ENCODE results near the gene ARHGEF6.
"Not testable (repeated sequence)": the region's sequence is repeated elsewhere in the genome, so short reads cannot be mapped to it uniquely, and the experiment has no call there.

ARHGEF6 gene

GRCh38 chrX:136781180-136781797 lies 557 bp upstream of the ARHGEF6 start:
- Histone ChIP-seq H3K36me3 (ENCODE audit: insufficient read depth, low read length) (no peaks in the 10 kb centered on the region), H3K4me3 (ENCODE audit: low read length) (peak overlapping the region; percentile 65), H3K9ac (ENCODE audit: low read depth, low read length) (peak overlapping the region; percentile 67), H3K4me1 (ENCODE audit: control insufficient read depth, insufficient read depth, low read length) (peaks cover 13% of the 10 kb centered on the region), H3K9me3 (replicated peaks; ENCODE audit: low read length) (no peaks in the 10 kb centered on the region), H3K27me3 (ENCODE audit: control insufficient read depth, insufficient read depth, low read length) (no peaks in the 10 kb centered on the region), H3K4me2 (ENCODE audit: low read length) (peak overlapping the region; percentile 82)

GRCh38 chrX:136780241-136780640 lies 491 bp downstream of the ARHGEF6 start:
- H3K4me2 ChIP-seq (ENCODE audit: low read length): peak overlapping the region; percentile 82
- no peaks in the 10 kb centered on the region for H3K27me3 ChIP-seq (ENCODE audit: control insufficient read depth, insufficient read depth, low read length)
- H3K9me3 ChIP-seq (replicated peaks; ENCODE audit: low read length): no peaks in the 10 kb centered on the region
- peak overlapping the region; percentile 67 for H3K9ac ChIP-seq (ENCODE audit: low read depth, low read length)
- peak overlapping the region; percentile 65 for H3K4me3 ChIP-seq (ENCODE audit: low read length)
- H3K4me1 ChIP-seq (ENCODE audit: control insufficient read depth, insufficient read depth, low read length): peaks cover 13% of the 10 kb centered on the region
- no peaks in the 10 kb centered on the region for H3K36me3 ChIP-seq (ENCODE audit: insufficient read depth, low read length)

- H3K9ac ChIP-seq (ENCODE audit: low read depth, low read length): peak overlapping the region; percentile 67
- H3K9me3 ChIP-seq (replicated peaks; ENCODE audit: low read length): no peaks in the 10 kb centered on the region
- no peaks in the 10 kb centered on the region for H3K27me3 ChIP-seq (ENCODE audit: control insufficient read depth, insufficient read depth, low read length)
- H3K4me3 ChIP-seq (ENCODE audit: low read length): peak overlapping the region; percentile 65
- H3K36me3 ChIP-seq (ENCODE audit: insufficient read depth, low read length): no peaks in the 10 kb centered on the region
- peaks cover 13% of the 10 kb centered on the region for H3K4me1 ChIP-seq (ENCODE audit: control insufficient read depth, insufficient read depth, low read length)
- H3K4me2 ChIP-seq (ENCODE audit: low read length): peak overlapping the region; percentile 82
These were observed 1.4 kb downstream of the ARHGEF6 start for GRCh38 chrX:136779346-136779781.

- no peaks in the 10 kb centered on the region for H3K36me3 ChIP-seq (ENCODE audit: insufficient read depth, low read length)
- H3K27me3 ChIP-seq (ENCODE audit: control insufficient read depth, insufficient read depth, low read length): no peaks in the 10 kb centered on the region
- H3K4me2 ChIP-seq (ENCODE audit: low read length): peak overlapping the region; percentile 82
- no peak overlapping the region for H3K4me3 ChIP-seq (ENCODE audit: low read length)
- no peak overlapping the region for H3K9ac ChIP-seq (ENCODE audit: low read depth, low read length)
- peaks cover 13% of the 10 kb centered on the region for H3K4me1 ChIP-seq (ENCODE audit: control insufficient read depth, insufficient read depth, low read length)
- H3K9me3 ChIP-seq (replicated peaks; ENCODE audit: low read length): no peaks in the 10 kb centered on the region
These were observed 1.8 kb downstream of the ARHGEF6 start for GRCh38 chrX:136778916-136779315.

GRCh38 chrX:136778020-136778419 lies 2.7 kb downstream of the ARHGEF6 start:
- no peaks in the 10 kb centered on the region for H3K27me3 ChIP-seq (ENCODE audit: control insufficient read depth, insufficient read depth, low read length)
- H3K4me3 ChIP-seq (ENCODE audit: low read length): no peak overlapping the region
- H3K9ac ChIP-seq (ENCODE audit: low read depth, low read length): no peak overlapping the region
- no peaks in the 10 kb centered on the region for H3K9me3 ChIP-seq (replicated peaks; ENCODE audit: low read length)
- no peaks in the 10 kb centered on the region for H3K36me3 ChIP-seq (ENCODE audit: insufficient read depth, low read length)
- peaks cover 13% of the 10 kb centered on the region for H3K4me1 ChIP-seq (ENCODE audit: control insufficient read depth, insufficient read depth, low read length)
- no peak overlapping the region for H3K4me2 ChIP-seq (ENCODE audit: low read length)

- Histone ChIP-seq H3K36me3 (ENCODE audit: insufficient read depth, low read length) (no peaks in the 10 kb centered on the region), H3K9me3 (replicated peaks; ENCODE audit: low read length) (no peaks in the 10 kb centered on the region), H3K9ac (ENCODE audit: low read depth, low read length) (no peak overlapping the region), H3K4me3 (ENCODE audit: low read length) (no peak overlapping the region), H3K4me2 (ENCODE audit: low read length) (no peak overlapping the region), H3K4me1 (ENCODE audit: control insufficient read depth, insufficient read depth, low read length) (peaks cover 3% of the 10 kb centered on the region), H3K27me3 (ENCODE audit: control insufficient read depth, insufficient read depth, low read length) (no peaks in the 10 kb centered on the region)
These were observed 7.1 kb downstream of the ARHGEF6 start for GRCh38 chrX:136773648-136774047.

- H3K36me3 ChIP-seq (ENCODE audit: insufficient read depth, low read length); H3K4me2 ChIP-seq (ENCODE audit: low read length); H3K9me3 ChIP-seq (replicated peaks; ENCODE audit: low read length); H3K4me3 ChIP-seq (ENCODE audit: low read length); H3K27me3 ChIP-seq (ENCODE audit: control insufficient read depth, insufficient read depth, low read length); H3K4me1 ChIP-seq (ENCODE audit: control insufficient read depth, insufficient read depth, low read length); H3K9ac ChIP-seq (ENCODE audit: low read depth, low read length): not testable (repeated sequence)
These were observed 8.9 kb downstream of the ARHGEF6 start for GRCh38 chrX:136771869-136772268.

- Histone ChIP-seq H3K9me3 (replicated peaks; ENCODE audit: low read length) (no peaks in the 10 kb centered on the region), H3K4me3 (ENCODE audit: low read length) (peak overlapping the region; percentile 72), H3K4me1 (ENCODE audit: control insufficient read depth, insufficient read depth, low read length) (peaks cover 15% of the 10 kb centered on the region), H3K9ac (ENCODE audit: low read depth, low read length) (peak overlapping the region; percentile 78), H3K27me3 (ENCODE audit: control insufficient read depth, insufficient read depth, low read length) (no peaks in the 10 kb centered on the region), H3K4me2 (ENCODE audit: low read length) (peak overlapping the region; percentile 84), H3K36me3 (ENCODE audit: insufficient read depth, low read length) (no peaks in the 10 kb centered on the region)
These were observed 12.2 kb downstream of the ARHGEF6 start for GRCh38 chrX:136768469-136769084.

GRCh38 chrX:136767104-136767941 lies 13.4 kb downstream of the ARHGEF6 start:
- H3K4me2 ChIP-seq (ENCODE audit: low read length): peak overlapping the region; percentile 84
- no peaks in the 10 kb centered on the region for H3K9me3 ChIP-seq (replicated peaks; ENCODE audit: low read length)
- H3K4me3 ChIP-seq (ENCODE audit: low read length): peak overlapping the region; percentile 72
- H3K27me3 ChIP-seq (ENCODE audit: control insufficient read depth, insufficient read depth, low read length): no peaks in the 10 kb centered on the region
- peak overlapping the region; percentile 78 for H3K9ac ChIP-seq (ENCODE audit: low read depth, low read length)
- peaks cover 15% of the 10 kb centered on the region for H3K4me1 ChIP-seq (ENCODE audit: control insufficient read depth, insufficient read depth, low read length)
- no peaks in the 10 kb centered on the region for H3K36me3 ChIP-seq (ENCODE audit: insufficient read depth, low read length)

GRCh38 chrX:136766785-136767103 lies 14.0 kb downstream of the ARHGEF6 start:
- Histone ChIP-seq H3K4me2 (ENCODE audit: low read length) (peak overlapping the region; percentile 84), H3K4me3 (ENCODE audit: low read length) (peak overlapping the region; percentile 72), H3K9me3 (replicated peaks; ENCODE audit: low read length) (no peaks in the 10 kb centered on the region), H3K36me3 (ENCODE audit: insufficient read depth, low read length) (no peaks in the 10 kb centered on the region), H3K4me1 (ENCODE audit: control insufficient read depth, insufficient read depth, low read length) (peaks cover 15% of the 10 kb centered on the region), H3K27me3 (ENCODE audit: control insufficient read depth, insufficient read depth, low read length) (no peaks in the 10 kb centered on the region), H3K9ac (ENCODE audit: low read depth, low read length) (peak overlapping the region; percentile 78)

GRCh38 chrX:136765821-136766356 lies 14.8 kb downstream of the ARHGEF6 start:
- Histone ChIP-seq H3K27me3 (ENCODE audit: control insufficient read depth, insufficient read depth, low read length) (no peaks in the 10 kb centered on the region), H3K4me3 (ENCODE audit: low read length) (peak overlapping the region; percentile 13), H3K9me3 (replicated peaks; ENCODE audit: low read length) (no peaks in the 10 kb centered on the region), H3K4me1 (ENCODE audit: control insufficient read depth, insufficient read depth, low read length) (peaks cover 15% of the 10 kb centered on the region), H3K9ac (ENCODE audit: low read depth, low read length) (peak overlapping the region; percentile 9), H3K36me3 (ENCODE audit: insufficient read depth, low read length) (no peaks in the 10 kb centered on the region), H3K4me2 (ENCODE audit: low read length) (peak overlapping the region; percentile 84)

Data from skeletal muscle satellite cell (primary cell).